BE2C (cell line): ENCODE data around the gene CLOCK.
A peak's percentile ranks its signal among the peaks of the same experiment; 100 is the strongest.

Experiments
- DNase-seq: peaks from one replicate; pipeline ENCODE4 v3.0.0-alpha.2; 2020
- H3K27me3 ChIP-seq: fragments of 250-450 bp; sonication (Bioruptor Pico); 2 replicates; pipeline ENCODE4 v1.5.1; 2020; ENCODE audit warnings: mild to moderate bottlenecking
- H3K36me3 ChIP-seq: fragments of 250-450 bp; sonication (Bioruptor Pico); 2 replicates; pipeline ENCODE4 v1.5.1; 2020; ENCODE audit warnings: mild to moderate bottlenecking
- H3K4me1 ChIP-seq: fragments of 250-450 bp; sonication (Bioruptor Pico); 2 replicates; pipeline ENCODE4 v1.5.1; 2020
- H3K4me3 ChIP-seq: 2 replicates; pipeline ENCODE4 v1.5.1; 2011; ENCODE audit warnings: low read depth, low read length
- H3K9me3 ChIP-seq: fragments of 250-450 bp; sonication (Bioruptor Pico); 2 replicates; pipeline ENCODE4 v1.5.1; 2020
- CTCF ChIP-seq: IDR thresholded peaks from 2 replicates; pipeline ENCODE4 v1.5.1; 2012; ENCODE audit warnings: mild to moderate bottlenecking, low read depth, low read length

Gene CLOCK

GRCh38 chr4:55437823-55438222 lies 108.9 kb downstream of the CLOCK start:
- Histone ChIP-seq H3K9me3 (no peaks in the 10 kb centered on the region), H3K27me3 (no peaks in the 10 kb centered on the region), H3K36me3 (peaks cover 43% of the 10 kb centered on the region), H3K4me1 (no peaks in the 10 kb centered on the region), H3K4me3 (no peak overlapping the region)
- no peak for DNase-seq
- TF ChIP-seq CTCF, result no peak

- Histone ChIP-seq H3K4me3 (no peak overlapping the region), H3K36me3 (peaks cover 44% of the 10 kb centered on the region), H3K9me3 (no peaks in the 10 kb centered on the region), H3K27me3 (no peaks in the 10 kb centered on the region), H3K4me1 (no peaks in the 10 kb centered on the region)
- no peak for DNase-seq
- no peak for TF ChIP-seq CTCF
Observed at GRCh38 chr4:55437356-55437796, 109.3 kb downstream of the CLOCK start.

- Histone ChIP-seq H3K4me3 (no peak overlapping the region), H3K4me1 (no peaks in the 10 kb centered on the region), H3K27me3 (no peaks in the 10 kb centered on the region), H3K36me3 (peaks cover 50% of the 10 kb centered on the region), H3K9me3 (no peaks in the 10 kb centered on the region)
- DNase-seq, result no peak
- TF ChIP-seq CTCF, result peak; percentile 33
Observed at GRCh38 chr4:55435141-55435841, 111.4 kb downstream of the CLOCK start.

- Histone ChIP-seq H3K9me3 (no peaks in the 10 kb centered on the region), H3K4me1 (no peaks in the 10 kb centered on the region), H3K4me3 (no peak overlapping the region), H3K36me3 (peaks cover 58% of the 10 kb centered on the region), H3K27me3 (no peaks in the 10 kb centered on the region)
- DNase-seq, result no peak
- no peak for TF ChIP-seq CTCF
Observed at GRCh38 chr4:55431710-55432336, 114.9 kb downstream of the CLOCK start.

- Histone ChIP-seq H3K4me3 (no peak overlapping the region), H3K4me1 (0 out of 2 replicates have a peak, but pooled peaks cover 4% of the 10 kb centered on the region), H3K9me3 (no peaks in the 10 kb centered on the region), H3K27me3 (no peaks in the 10 kb centered on the region), H3K36me3 (peaks cover 80% of the 10 kb centered on the region)
- DNase-seq, result no peak
- TF ChIP-seq CTCF, result no peak
Observed at GRCh38 chr4:55424791-55425190, 121.9 kb downstream of the CLOCK start.

GRCh38 chr4:55416176-55416575 lies 130.5 kb downstream of the CLOCK start:
- Histone ChIP-seq H3K27me3 (no peaks in the 10 kb centered on the region), H3K36me3 (peaks cover 55% of the 10 kb centered on the region), H3K4me1 (0 out of 2 replicates have a peak, but pooled peaks cover 4% of the 10 kb centered on the region), H3K4me3 (no peak overlapping the region), H3K9me3 (no peaks in the 10 kb centered on the region)
- no peak for TF ChIP-seq CTCF
- DNase-seq, result no peak
